Choroid plexus epithelial cell (primary cell): ENCODE results near the gene MICB.
A peak's percentile ranks its signal among the peaks of the same experiment; 100 is the strongest.
"Not testable (repeated sequence)": the region's sequence is repeated elsewhere in the genome, so short reads cannot be mapped to it uniquely, and the experiment has no call there.

ENCODE experiments used
- DNase-seq: peaks from one replicate; pipeline ENCODE4 v3.0.0-alpha.2; 2010; ENCODE audit warnings: low read depth
- H3K4me3 ChIP-seq: 2 replicates; pipeline ENCODE4 v1.5.1; 2011; ENCODE audit warnings: low read depth, mild to moderate bottlenecking, control low read depth, low read length, moderate library complexity
- TF ChIP-seq, protein P1 (sequence below): conservative IDR thresholded peaks from 2 replicates; pipeline ENCODE4 v1.5.1; 2011; ENCODE audit warnings: low read depth, mild to moderate bottlenecking, control low read depth, inconsistent platforms, low read length, moderate library complexity

MICB gene

DNA sequence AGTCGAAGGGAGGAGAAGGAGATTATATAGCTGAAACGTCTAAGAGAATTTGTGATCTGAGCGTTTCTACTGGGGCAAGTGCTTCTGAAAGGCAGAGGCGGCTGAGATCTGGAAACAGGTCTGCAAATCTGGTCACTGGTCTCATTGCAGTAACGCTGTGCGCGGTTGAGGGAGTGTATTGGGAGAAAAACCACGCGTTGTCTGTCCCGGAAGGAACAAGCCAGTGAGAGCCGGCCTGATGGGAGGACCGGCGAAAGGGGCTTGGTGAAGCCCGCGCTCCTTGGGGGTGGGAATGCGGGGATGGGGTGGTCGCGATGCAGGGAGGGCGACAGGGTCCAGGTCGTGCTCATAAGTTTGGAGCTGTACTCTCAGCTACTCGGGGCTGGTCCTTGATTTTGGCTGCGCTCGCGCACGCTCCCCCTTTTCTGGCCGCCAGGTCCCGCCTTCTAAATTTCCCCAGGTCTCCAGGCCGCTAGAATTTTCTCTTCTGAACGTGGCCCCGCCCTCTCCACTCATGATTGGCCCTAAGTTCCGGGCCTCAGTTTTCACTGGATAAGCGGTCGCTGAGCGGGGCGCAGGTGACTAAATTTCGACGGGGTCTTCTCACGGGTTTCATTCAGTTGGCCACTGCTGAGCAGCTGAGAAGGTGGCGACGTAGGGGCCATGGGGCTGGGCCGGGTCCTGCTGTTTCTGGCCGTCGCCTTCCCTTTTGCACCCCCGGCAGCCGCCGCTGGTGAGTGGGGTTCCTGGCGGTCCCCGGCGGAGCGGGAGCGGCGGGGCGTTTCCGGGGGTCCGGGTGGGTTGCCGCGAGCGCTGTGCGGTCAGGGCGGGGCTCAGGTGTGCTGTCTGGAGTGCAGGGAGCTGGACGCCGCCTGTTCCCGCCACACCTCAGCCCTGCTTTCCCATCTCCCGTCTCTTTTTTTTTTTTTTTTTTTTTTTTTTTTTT is at the start of gene MICB:
Gene MICB (plus strand): TSS at position 615 of the 946 bp plus-strand sequence. CDS start 49 bp downstream, at position 664.
- TF ChIP-seq, protein P1, sequence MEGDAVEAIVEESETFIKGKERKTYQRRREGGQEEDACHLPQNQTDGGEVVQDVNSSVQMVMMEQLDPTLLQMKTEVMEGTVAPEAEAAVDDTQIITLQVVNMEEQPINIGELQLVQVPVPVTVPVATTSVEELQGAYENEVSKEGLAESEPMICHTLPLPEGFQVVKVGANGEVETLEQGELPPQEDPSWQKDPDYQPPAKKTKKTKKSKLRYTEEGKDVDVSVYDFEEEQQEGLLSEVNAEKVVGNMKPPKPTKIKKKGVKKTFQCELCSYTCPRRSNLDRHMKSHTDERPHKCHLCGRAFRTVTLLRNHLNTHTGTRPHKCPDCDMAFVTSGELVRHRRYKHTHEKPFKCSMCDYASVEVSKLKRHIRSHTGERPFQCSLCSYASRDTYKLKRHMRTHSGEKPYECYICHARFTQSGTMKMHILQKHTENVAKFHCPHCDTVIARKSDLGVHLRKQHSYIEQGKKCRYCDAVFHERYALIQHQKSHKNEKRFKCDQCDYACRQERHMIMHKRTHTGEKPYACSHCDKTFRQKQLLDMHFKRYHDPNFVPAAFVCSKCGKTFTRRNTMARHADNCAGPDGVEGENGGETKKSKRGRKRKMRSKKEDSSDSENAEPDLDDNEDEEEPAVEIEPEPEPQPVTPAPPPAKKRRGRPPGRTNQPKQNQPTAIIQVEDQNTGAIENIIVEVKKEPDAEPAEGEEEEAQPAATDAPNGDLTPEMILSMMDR: no peak
- H3K4me3 ChIP-seq: peak within 1 kb of the TSS; percentile 77
- DNase-seq: peak; percentile 87

- TF ChIP-seq, protein P1: no peak
- DNase-seq: no peak
- no peak overlapping the region for H3K4me3 ChIP-seq
Measured at GRCh38 chr6:31450751-31451150, 47.2 kb upstream of the MICB start.

- TF ChIP-seq, protein P1: no peak
- DNase-seq: no peak
- no peak overlapping the region for H3K4me3 ChIP-seq
Measured at GRCh38 chr6:31452859-31453258, 45.1 kb upstream of the MICB start.

- no peak for DNase-seq
- TF ChIP-seq, protein P1: no peak
- H3K4me3 ChIP-seq: no peak overlapping the region
Measured at GRCh38 chr6:31453259-31453658, 44.7 kb upstream of the MICB start.

DNA sequence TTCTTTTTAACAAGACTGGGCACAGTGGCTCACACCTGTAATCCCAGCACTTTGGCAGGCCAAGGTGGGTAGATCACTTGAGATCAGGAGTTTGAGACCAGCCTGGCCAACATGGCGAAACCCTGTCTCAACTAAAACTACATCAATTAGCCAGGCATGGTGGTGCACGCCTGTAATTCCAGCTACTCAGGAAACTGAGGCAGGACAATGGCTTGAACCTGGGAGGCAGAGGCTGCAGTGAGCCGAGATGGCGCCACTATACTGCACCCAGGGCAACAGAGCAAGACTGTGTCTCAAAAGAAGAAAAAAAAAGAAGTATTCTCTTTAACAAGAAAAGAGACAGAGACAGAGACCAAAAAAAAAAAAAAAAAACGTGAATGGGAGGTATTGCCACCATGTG is 38.1 kb upstream of the MICB start:
- DNase-seq, H3K4me3 ChIP-seq: not testable (repeated sequence)

GRCh38 chr6:31460361-31461025 is 37.5 kb upstream of the MICB start:
- DNase-seq: no peak
- no peak overlapping the region for H3K4me3 ChIP-seq
- TF ChIP-seq, protein P1: no peak
